ENCODE results near the gene BTK.

BTK gene

DNA sequence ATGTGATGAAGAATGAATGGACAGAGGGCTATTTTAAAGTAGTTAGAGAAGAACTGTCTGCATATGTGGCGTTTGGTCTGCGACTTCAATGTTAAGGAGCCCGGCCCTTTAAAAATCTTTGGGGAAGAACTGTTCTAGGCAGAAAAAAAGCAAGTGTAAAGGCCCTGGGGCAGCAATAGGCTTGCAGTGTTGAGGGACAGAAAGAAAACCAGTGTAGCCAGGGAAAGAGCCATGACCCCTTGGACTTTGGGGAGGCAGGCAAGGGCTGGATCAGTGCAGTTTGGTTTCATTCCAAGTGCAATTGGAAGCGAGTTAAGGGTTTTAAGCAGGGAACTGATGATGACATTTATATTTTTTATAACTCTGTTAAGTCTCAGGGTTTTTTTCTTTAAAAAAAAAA lies 13.8 kb upstream of the BTK start:
- no peak overlapping the region for H3K27ac ChIP-seq
- peaks cover 3% of the 10 kb centered on the region for H3K27me3 ChIP-seq (ENCODE audit: insufficient read depth, low read depth, severe bottlenecking)
- H3K4me3 ChIP-seq (ENCODE audit: low read depth, low read length), result no peak overlapping the region
- DNase-seq, result no peak
- H3K9me3 ChIP-seq (ENCODE audit: severe bottlenecking), result no peaks in the 10 kb centered on the region
- H3K36me3 ChIP-seq, result peaks cover 23% of the 10 kb centered on the region
- no peak for TF ChIP-seq CTCF (IDR thresholded peaks at IDR 0.05; ENCODE audit: low read depth, low read length)

- peaks cover 3% of the 10 kb centered on the region for H3K27me3 ChIP-seq (ENCODE audit: insufficient read depth, low read depth, severe bottlenecking)
- no peak overlapping the region for H3K27ac ChIP-seq
- peaks cover 23% of the 10 kb centered on the region for H3K36me3 ChIP-seq
- H3K4me3 ChIP-seq (ENCODE audit: low read depth, low read length), result no peak overlapping the region
- no peaks in the 10 kb centered on the region for H3K9me3 ChIP-seq (ENCODE audit: severe bottlenecking)
- no peak for DNase-seq
- no peak for TF ChIP-seq CTCF (IDR thresholded peaks at IDR 0.05; ENCODE audit: low read depth, low read length)
These were observed 12.7 kb upstream of the BTK start for GRCh38 chrX:101398694-101399093.

DNA sequence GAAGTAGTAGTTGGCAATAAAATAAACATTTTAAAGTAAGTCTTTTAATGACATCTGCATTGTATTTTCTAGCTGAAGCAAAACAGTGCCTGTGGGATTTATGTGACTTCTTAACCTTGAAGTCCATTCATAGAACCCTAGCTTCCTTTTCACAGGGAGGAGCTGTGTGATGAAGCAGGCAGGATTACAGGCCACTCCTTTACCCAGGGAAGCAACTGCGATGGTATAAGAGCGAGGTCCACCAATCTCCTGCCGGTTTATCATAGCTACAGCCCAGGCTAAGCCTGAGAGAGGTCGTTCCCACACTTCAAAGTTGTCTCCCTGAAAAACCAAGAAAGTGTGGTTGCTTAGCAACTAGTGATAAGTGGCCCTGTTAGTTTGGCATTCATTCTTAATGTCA lies 11.8 kb upstream of the BTK start:
- no peak for DNase-seq
- no peak for TF ChIP-seq CTCF (IDR thresholded peaks at IDR 0.05; ENCODE audit: low read depth, low read length)
- H3K4me3 ChIP-seq (ENCODE audit: low read depth, low read length), result no peak overlapping the region
- H3K27me3 ChIP-seq (ENCODE audit: insufficient read depth, low read depth, severe bottlenecking), result peaks cover 3% of the 10 kb centered on the region
- peaks cover 23% of the 10 kb centered on the region for H3K36me3 ChIP-seq
- H3K9me3 ChIP-seq (ENCODE audit: severe bottlenecking), result no peaks in the 10 kb centered on the region
- no peak overlapping the region for H3K27ac ChIP-seq

DNA sequence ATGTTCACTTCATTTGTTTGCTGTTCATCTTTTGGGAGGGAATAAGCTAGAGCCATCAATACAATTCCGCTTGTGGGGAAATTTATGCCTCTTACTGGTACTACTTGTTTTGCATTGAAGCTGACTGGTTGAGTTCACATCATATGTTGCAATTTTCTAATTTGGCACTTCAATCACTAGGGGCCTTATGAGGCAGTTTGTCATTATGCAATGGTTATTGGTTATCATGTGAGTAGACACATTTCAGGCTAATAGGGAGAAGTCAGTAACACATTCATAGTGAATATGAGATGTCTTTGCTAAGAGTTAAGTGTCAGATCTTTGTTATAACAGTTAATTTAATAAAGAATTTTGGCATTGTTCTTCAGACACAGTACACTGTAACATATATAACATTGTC lies 9.8 kb upstream of the BTK start:
- peaks cover 30% of the 10 kb centered on the region for H3K36me3 ChIP-seq
- TF ChIP-seq CTCF (IDR thresholded peaks at IDR 0.05; ENCODE audit: low read depth, low read length), result no peak
- DNase-seq, result no peak

GRCh38 chrX:101394372-101394771 lies 8.4 kb upstream of the BTK start:
- Histone ChIP-seq H3K4me3 (ENCODE audit: low read depth, low read length) (no peak overlapping the region), H3K36me3 (peaks cover 29% of the 10 kb centered on the region), H3K27ac (no peak overlapping the region), H3K9me3 (ENCODE audit: severe bottlenecking) (peaks cover 3% of the 10 kb centered on the region), H3K27me3 (ENCODE audit: insufficient read depth, low read depth, severe bottlenecking) (peaks cover 7% of the 10 kb centered on the region)
- no peak for DNase-seq
- no peak for TF ChIP-seq CTCF (IDR thresholded peaks at IDR 0.05; ENCODE audit: low read depth, low read length)

More for the DNA sequence above, 9.8 kb upstream of the BTK start:
- Histone ChIP-seq H3K9me3 (ENCODE audit: severe bottlenecking) (peaks cover 3% of the 10 kb centered on the region), H3K27me3 (ENCODE audit: insufficient read depth, low read depth, severe bottlenecking) (peaks cover 5% of the 10 kb centered on the region), H3K4me3 (ENCODE audit: low read depth, low read length) (no peak overlapping the region), H3K27ac (no peak overlapping the region)

DNA sequence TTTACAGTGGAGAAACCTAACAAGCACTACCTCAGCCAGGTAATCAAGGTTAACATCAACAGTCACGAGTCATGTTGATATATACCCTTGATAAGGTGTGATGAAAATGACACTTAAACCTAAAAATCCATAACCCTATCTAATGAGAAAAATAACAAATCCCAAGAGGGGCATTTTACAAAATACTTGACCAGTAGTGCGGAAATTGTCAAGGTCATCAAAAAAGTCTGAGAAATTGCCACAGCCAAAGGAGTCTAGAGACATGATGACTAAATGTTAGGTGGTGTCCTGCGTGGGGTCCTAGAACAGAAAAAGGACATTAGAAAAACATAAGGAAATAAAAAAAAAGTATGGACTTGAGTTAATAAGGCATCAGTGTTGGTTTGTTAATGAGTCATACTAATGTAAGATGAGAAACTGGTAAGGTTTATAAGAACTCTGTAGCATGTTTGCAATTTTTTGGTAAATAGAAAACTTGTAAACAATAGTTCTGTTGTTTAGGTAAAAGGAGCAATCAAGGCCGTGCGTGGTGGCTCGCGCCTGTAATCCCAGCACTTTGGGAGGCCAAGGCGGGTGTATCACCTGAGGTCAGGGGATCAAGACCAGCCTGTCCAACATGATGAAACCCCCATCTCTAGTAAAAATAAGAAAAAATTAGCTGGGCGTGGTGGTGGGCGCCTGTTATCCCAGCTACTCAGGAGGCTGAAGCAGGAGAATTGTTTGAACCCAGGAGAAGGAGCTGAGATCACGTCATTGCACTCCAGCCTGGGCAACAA lies 7.7 kb upstream of the BTK start:
- TF ChIP-seq CTCF (IDR thresholded peaks at IDR 0.05; ENCODE audit: low read depth, low read length), result no peak
- Histone ChIP-seq H3K27me3 (ENCODE audit: insufficient read depth, low read depth, severe bottlenecking) (peaks cover 4% of the 10 kb centered on the region), H3K9me3 (ENCODE audit: severe bottlenecking) (peaks cover 3% of the 10 kb centered on the region), H3K36me3 (peaks cover 29% of the 10 kb centered on the region), H3K4me3 (ENCODE audit: low read depth, low read length) (no peak overlapping the region), H3K27ac (no peak overlapping the region)
- no peak for DNase-seq
